ENCODE data around the gene CHP1. TPM values are rescaled to one million over a fixed set of nuclear protein-coding genes. Genes with fewer than 3 reads are reported as not detected.
"Not testable (repeated sequence)": the region's sequence is repeated elsewhere in the genome, so short reads cannot be mapped to it uniquely, and the experiment has no call there.

CHP1 gene
- total RNA-seq, 1 experiment from 2014 or later = 101 TPM

GRCh38 chr15:41233367-41233771, 2.3 kb downstream of the CHP1 start:
- BruUV-seq (replicated peaks) = no TSS peak
- Histone ChIP-seq H3K4me3 (replicated peaks in 1 of 2; ENCODE audit: low read depth in 1 of 2, low read length in 2 of 2) (no peak overlapping the region), H4K20me1 (ENCODE audit: insufficient read depth) (no peaks in the 10 kb centered on the region), H3K27me3 (ENCODE audit: insufficient read depth, low read length) (no peaks in the 10 kb centered on the region), H3K9me3 (ENCODE audit: control insufficient read depth in 1 of 2, insufficient read depth in 1 of 2, low read depth in 1 of 2, low read length in 2 of 2) (no peaks in the 10 kb centered on the region), H3K36me3 (ENCODE audit: control insufficient read depth in 1 of 2, insufficient read depth in 2 of 2, low read length in 2 of 2) (no peaks in the 10 kb centered on the region), H3K9me2 (ENCODE audit: insufficient read depth) (no peaks in the 10 kb centered on the region), H3K79me2 (ENCODE audit: insufficient read depth, low read length) (peaks cover 49% of the 10 kb centered on the region), H3K4me2 (ENCODE audit: low read length) (no peak overlapping the region), H3K27ac (ENCODE audit: low read depth, low read length) (no peak overlapping the region), H3K4me1 (ENCODE audit: control insufficient read depth in 1 of 2, insufficient read depth in 2 of 2, low read length in 2 of 2) (peaks cover 6 to 22% of the 10 kb centered on the region in 2 experiments; a peak in 3 of 4 replicates), H2AFZ (ENCODE audit: low read depth, low read length, poor library complexity, severe bottlenecking) (no peak overlapping the region), H3K9ac (ENCODE audit: low read length) (no peak overlapping the region)
- no peak for DNase-seq (ENCODE audit: low read depth, low spot score)
- ChIA-PET CTCF (no interaction called here), RAD21 (ENCODE audit: low non-redundant PET in 1 of 2, low total read pairs in 2 of 2, uncharacterized antibody in 2 of 2, unreplicated experiment in 2 of 2) (no interaction called here), POLR2A (no interaction called here)
- intact Hi-C loops (cut with micrococcal nuclease) = no loop called here
- no peak for TF ChIP-seq TCF7L2 (IDR thresholded peaks at IDR 0.05; ENCODE audit: borderline replicate concordance, extremely low read depth, insufficient read depth, insufficient read length)
- TF ChIP-seq JUND (IDR thresholded peaks at IDR 0.05) = no peak
- no peak for TF ChIP-seq MAX (IDR thresholded peaks at IDR 0.05)
- no peak for TF ChIP-seq ZNF274 (IDR thresholded peaks at IDR 0.05; ENCODE audit: low read depth, low read length)
- no peak for TF ChIP-seq ZFX (IDR thresholded peaks at IDR 0.05)
- no peak for TF ChIP-seq ATF3 (IDR thresholded peaks at IDR 0.05)
- no peak for TF ChIP-seq EZH2phosphoT487 (IDR thresholded peaks at IDR 0.05; ENCODE audit: borderline replicate concordance)
- TF ChIP-seq FOSL1 (IDR thresholded peaks at IDR 0.05; ENCODE audit: low read depth) = no peak
- no peak for TF ChIP-seq RAD21 (IDR thresholded peaks at IDR 0.05; ENCODE audit: low read depth)
- TF ChIP-seq POLR2A (IDR thresholded peaks at IDR 0.05; ENCODE audit: borderline replicate concordance, extremely low read depth, insufficient read depth, insufficient read length) = no peak
- no peak for TF ChIP-seq ELF1 (IDR thresholded peaks at IDR 0.05; ENCODE audit: borderline replicate concordance, low read depth)
- no peak for ATAC-seq

GRCh38 chr15:41235228-41235627, 4.2 kb downstream of the CHP1 start:
- ATAC-seq; CTCF ChIA-PET; H2AFZ ChIP-seq (ENCODE audit: low read depth, low read length, poor library complexity, severe bottlenecking); BruUV-seq (replicated peaks); intact Hi-C loops (cut with micrococcal nuclease); H3K36me3 ChIP-seq (ENCODE audit: control insufficient read depth in 1 of 2, insufficient read depth in 2 of 2, low read length in 2 of 2); H3K4me3 ChIP-seq (replicated peaks in 1 of 2; ENCODE audit: low read depth in 1 of 2, low read length in 2 of 2); H3K9me3 ChIP-seq (ENCODE audit: control insufficient read depth in 1 of 2, insufficient read depth in 1 of 2, low read depth in 1 of 2, low read length in 2 of 2); H3K27ac ChIP-seq (ENCODE audit: low read depth, low read length); DNase-seq (ENCODE audit: low read depth, low spot score); POLR2A ChIA-PET; H3K9me2 ChIP-seq (ENCODE audit: insufficient read depth); H3K27me3 ChIP-seq (ENCODE audit: insufficient read depth, low read length); H4K20me1 ChIP-seq (ENCODE audit: insufficient read depth); H3K9ac ChIP-seq (ENCODE audit: low read length); H3K4me2 ChIP-seq (ENCODE audit: low read length): not testable (repeated sequence)
- RAD21 ChIA-PET (ENCODE audit: low non-redundant PET in 1 of 2, low total read pairs in 2 of 2, uncharacterized antibody in 2 of 2, unreplicated experiment in 2 of 2) = interaction anchor here in 1 of 2 experiments (0.7 kb wide), 1 partner anchor 92 kb away, joined by 4 read pairs; no protein-coding TSS in a partner anchor
- peaks cover 5 to 20% of the 10 kb centered on the region in 2 experiments; a peak in 3 of 4 replicates for H3K4me1 ChIP-seq (ENCODE audit: control insufficient read depth in 1 of 2, insufficient read depth in 2 of 2, low read length in 2 of 2)
- peaks cover 55% of the 10 kb centered on the region for H3K79me2 ChIP-seq (ENCODE audit: insufficient read depth, low read length)

All from HCT116 (cell line).